ENCODE results near the gene TENT4A. TPM values are rescaled to one million over a fixed set of nuclear protein-coding genes. Genes with fewer than 3 reads are reported as not detected.
A peak's percentile ranks its signal among the peaks of the same experiment; 100 is the strongest.

TENT4A gene
- total RNA-seq, 1 experiment from 2014 or later, result 29.2 TPM

GRCh38 chr5:6686501-6686900 lies 26.7 kb upstream of the TENT4A start (continued):
- no peak for TF ChIP-seq PRDM15 (CRISPR knock-in tag; IDR thresholded peaks at IDR 0.05)
- no peak for TF ChIP-seq CREM (CRISPR knock-in tag; IDR thresholded peaks at IDR 0.05)
- TF ChIP-seq KAT7 (CRISPR knock-in tag; IDR thresholded peaks at IDR 0.05; ENCODE audit: borderline replicate concordance), result no peak
- TF ChIP-seq ZNF671 (CRISPR knock-in tag; IDR thresholded peaks at IDR 0.05), result no peak
- TF ChIP-seq USF1 (CRISPR knock-in tag; IDR thresholded peaks at IDR 0.05), result no peak

- POLR2A ChIA-PET, result interaction anchor here (0.9 kb wide), 1 partner anchor 54 kb away, joined by 3 read pairs; the partner anchor contains the start of gene NSUN2
- no peaks in the 10 kb centered on the region for H3K36me3 Mint-ChIP-seq
- ATAC-seq (peak; percentile 94), DNase-seq (ENCODE audit: low spot score) (peak; percentile 70)
- peak overlapping the region; percentile 32 for H3K4me3 Mint-ChIP-seq
- no peak overlapping the region for H3K27ac Mint-ChIP-seq
- H3K4me1 Mint-ChIP-seq, result peaks cover 4% of the 10 kb centered on the region
- CTCF ChIA-PET, result interaction anchor here (0.6 to 1.5 kb wide), 3 partner anchors 22 to 38 kb away, joined by 3 to 4 read pairs (median 3); no protein-coding TSS in a partner anchor
- peaks cover 30% of the 10 kb centered on the region for H3K27me3 Mint-ChIP-seq (ENCODE audit: low read depth)
- peaks cover 2% of the 10 kb centered on the region; the same call in 1 of the 2 replicates for H3K9me3 Mint-ChIP-seq
- TF ChIP-seq CREM (CRISPR knock-in tag; IDR thresholded peaks at IDR 0.05), result no peak
- no peak for TF ChIP-seq RORB (CRISPR knock-in tag; IDR thresholded peaks at IDR 0.05)
- no peak for TF ChIP-seq ZNF671 (CRISPR knock-in tag; IDR thresholded peaks at IDR 0.05)
- TF ChIP-seq MAX (CRISPR knock-in tag; IDR thresholded peaks at IDR 0.05), result no peak
- TF ChIP-seq CDX4 (CRISPR knock-in tag; IDR thresholded peaks at IDR 0.05; ENCODE audit: borderline replicate concordance), result no peak
- no peak for TF ChIP-seq MYBL2 (CRISPR knock-in tag; IDR thresholded peaks at IDR 0.05)
- no peak for TF ChIP-seq IRF2 (CRISPR knock-in tag; IDR thresholded peaks at IDR 0.05; ENCODE audit: borderline replicate concordance, low read depth)
- peak; percentile 91 for TF ChIP-seq ARID4B (CRISPR knock-in tag; IDR thresholded peaks at IDR 0.05; ENCODE audit: borderline replicate concordance)
- TF ChIP-seq IRF1 (CRISPR knock-in tag; IDR thresholded peaks at IDR 0.05), result peak; percentile 61; the same call in 1 of the 2 replicates
- TF ChIP-seq ZNF423 (CRISPR knock-in tag; IDR thresholded peaks at IDR 0.05), result no peak
- 0 out of 2 replicates have a peak, but pooled peaks have one; percentile 38 for TF ChIP-seq SMAD4 (CRISPR knock-in tag; IDR thresholded peaks at IDR 0.05)
- TF ChIP-seq KAT7 (CRISPR knock-in tag; IDR thresholded peaks at IDR 0.05; ENCODE audit: borderline replicate concordance), result no peak
- no peak for TF ChIP-seq GRHL2 (CRISPR knock-in tag; IDR thresholded peaks at IDR 0.05; ENCODE audit: insufficient replicate concordance, severe bottlenecking)
- TF ChIP-seq HMGXB4 (CRISPR knock-in tag; IDR thresholded peaks at IDR 0.05), result no peak
- peak; percentile 61; the same call in 1 of the 2 replicates for TF ChIP-seq FOXP4 (CRISPR knock-in tag; IDR thresholded peaks at IDR 0.05)
- TF ChIP-seq ZNF317 (CRISPR knock-in tag; IDR thresholded peaks at IDR 0.05; ENCODE audit: borderline replicate concordance, low read depth), result no peak
- TF ChIP-seq ATF3 (CRISPR knock-in tag; conservative IDR thresholded peaks at IDR 0.05), result no peak
- TF ChIP-seq ZNF121 (CRISPR knock-in tag; IDR thresholded peaks at IDR 0.05), result no peak
Measured at GRCh38 chr5:6686915-6687409, 26.3 kb upstream of the TENT4A start.

All from WTC11 (cell line).